ENCODE results near the gene CASK.

Gene CASK

GRCh38 chrX:41824551-41824950 lies 98.8 kb downstream of the CASK start:
- DNase-seq: no peak

GRCh38 chrX:41823402-41823801 lies 100.0 kb downstream of the CASK start:
- DNase-seq: no peak

GRCh38 chrX:41822892-41823291 lies 100.5 kb downstream of the CASK start:
- DNase-seq: no peak

GRCh38 chrX:41808047-41808446 lies 115.3 kb downstream of the CASK start:
- DNase-seq: no peak

- DNase-seq: no peak
Observed at GRCh38 chrX:41802958-41803357, 120.4 kb downstream of the CASK start.

GRCh38 chrX:41799661-41800060 lies 123.7 kb downstream of the CASK start:
- DNase-seq: no peak

GRCh38 chrX:41796577-41796976 lies 126.8 kb downstream of the CASK start:
- no peak for DNase-seq

- DNase-seq: no peak
Observed at GRCh38 chrX:41796046-41796445, 127.3 kb downstream of the CASK start.

- DNase-seq: no peak
Observed at GRCh38 chrX:41789374-41789773, 134.0 kb downstream of the CASK start.

- no peak for DNase-seq
Observed at GRCh38 chrX:41785685-41786084, 137.7 kb downstream of the CASK start.

- no peak for DNase-seq
Observed at GRCh38 chrX:41781500-41781899, 141.9 kb downstream of the CASK start.

- DNase-seq: no peak
Observed at GRCh38 chrX:41779941-41780340, 143.4 kb downstream of the CASK start.

GRCh38 chrX:41779030-41779564 lies 144.3 kb downstream of the CASK start:
- no peak for DNase-seq

GRCh38 chrX:41761702-41762101 lies 161.7 kb downstream of the CASK start:
- no peak for DNase-seq

GRCh38 chrX:41761169-41761568 lies 162.2 kb downstream of the CASK start:
- no peak for DNase-seq

- DNase-seq: no peak
Observed at GRCh38 chrX:41759817-41760216, 163.5 kb downstream of the CASK start.

GRCh38 chrX:41758401-41758800 lies 165.0 kb downstream of the CASK start:
- DNase-seq: no peak

- DNase-seq: no peak
Observed at GRCh38 chrX:41750716-41751115, 172.6 kb downstream of the CASK start.

- DNase-seq: no peak
Observed at GRCh38 chrX:41739871-41740270, 183.5 kb downstream of the CASK start.

GRCh38 chrX:41737065-41737464 lies 186.3 kb downstream of the CASK start:
- no peak for DNase-seq

GRCh38 chrX:41734530-41734929 lies 188.8 kb downstream of the CASK start:
- DNase-seq: no peak

GRCh38 chrX:41733939-41734338 lies 189.4 kb downstream of the CASK start:
- no peak for DNase-seq

GRCh38 chrX:41732260-41732659 lies 191.1 kb downstream of the CASK start:
- DNase-seq: no peak

- DNase-seq: no peak
Observed at GRCh38 chrX:41730081-41730480, 193.3 kb downstream of the CASK start.

- no peak for DNase-seq
Observed at GRCh38 chrX:41728125-41728524, 195.2 kb downstream of the CASK start.

GRCh38 chrX:41723826-41724225 lies 199.5 kb downstream of the CASK start, which contains the start of gene GPR82:
GPR82 (plus strand) TSS chrX:41724181; CDS start chrX:41727027, 2,846 bp downstream.
- DNase-seq: no peak

Data from left hindlimb (tissue), 1 donor.